ENCODE data around the gene MED27. TPM values are rescaled to one million over a fixed set of nuclear protein-coding genes. Genes with fewer than 3 reads are reported as not detected.

The MED27 gene
- total RNA-seq, 4 donors from 2014 or later, result 8.2 to 18.9 (median 11.8) TPM

DNA sequence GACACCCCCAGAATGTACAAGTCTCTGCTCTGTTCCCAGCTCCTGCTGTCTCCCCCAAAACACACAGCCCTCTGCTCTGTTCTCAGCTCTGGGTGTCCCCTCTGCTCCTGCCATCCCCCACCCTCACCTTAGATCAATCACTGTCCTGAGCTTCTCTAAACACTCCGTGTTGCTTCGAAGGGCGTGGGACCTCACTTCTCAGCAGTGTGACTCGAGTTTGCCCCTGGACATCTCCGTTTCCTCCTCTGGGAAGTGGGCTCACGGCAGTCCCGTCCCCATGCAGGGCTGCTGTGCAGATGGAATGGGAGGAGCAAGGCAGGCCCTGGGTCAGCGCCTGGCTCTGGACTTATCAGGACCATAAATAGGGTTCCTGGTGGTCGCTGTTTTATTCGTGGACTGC, 241.8 kb downstream of the MED27 start:
- peaks cover 0 to 56% of the 10 kb centered on the region in 2 donors for H3K27me3 ChIP-seq

DNA sequence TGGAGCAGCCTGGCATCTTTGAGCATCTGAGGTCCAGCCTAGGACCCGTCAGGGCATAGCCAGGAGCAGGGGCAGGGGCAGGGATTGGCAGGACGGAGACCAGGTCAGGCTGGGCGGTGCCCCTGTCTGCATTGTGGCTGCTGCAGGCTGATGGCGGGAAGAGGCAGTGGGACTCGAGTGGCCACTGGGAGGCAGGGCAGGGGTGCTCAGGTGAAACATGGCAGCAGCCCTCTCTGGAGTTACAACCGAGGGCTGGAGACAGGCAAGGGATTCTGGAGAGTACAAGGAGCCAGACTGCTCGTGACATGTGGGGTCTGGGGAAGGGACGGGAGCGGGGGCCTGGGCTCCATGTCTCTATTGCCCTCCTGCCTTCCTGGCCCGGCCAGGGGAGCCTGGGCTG, 242.4 kb downstream of the MED27 start:
- no peaks in the 10 kb centered on the region for H3K4me1 ChIP-seq
- H3K9me3 ChIP-seq, result peaks cover 0 to 25% (median 4%) of the 10 kb centered on the region in 4 donors
- H3K36me3 ChIP-seq, result no peaks in the 10 kb centered on the region
- peaks cover 0 to 56% of the 10 kb centered on the region in 2 donors for H3K27me3 ChIP-seq
- no peak overlapping the region for H3K4me3 ChIP-seq
- H3K27ac ChIP-seq, result no peak overlapping the region
- no peak for TF ChIP-seq EP300 (IDR thresholded peaks at IDR 0.05)
- TF ChIP-seq, protein P1, sequence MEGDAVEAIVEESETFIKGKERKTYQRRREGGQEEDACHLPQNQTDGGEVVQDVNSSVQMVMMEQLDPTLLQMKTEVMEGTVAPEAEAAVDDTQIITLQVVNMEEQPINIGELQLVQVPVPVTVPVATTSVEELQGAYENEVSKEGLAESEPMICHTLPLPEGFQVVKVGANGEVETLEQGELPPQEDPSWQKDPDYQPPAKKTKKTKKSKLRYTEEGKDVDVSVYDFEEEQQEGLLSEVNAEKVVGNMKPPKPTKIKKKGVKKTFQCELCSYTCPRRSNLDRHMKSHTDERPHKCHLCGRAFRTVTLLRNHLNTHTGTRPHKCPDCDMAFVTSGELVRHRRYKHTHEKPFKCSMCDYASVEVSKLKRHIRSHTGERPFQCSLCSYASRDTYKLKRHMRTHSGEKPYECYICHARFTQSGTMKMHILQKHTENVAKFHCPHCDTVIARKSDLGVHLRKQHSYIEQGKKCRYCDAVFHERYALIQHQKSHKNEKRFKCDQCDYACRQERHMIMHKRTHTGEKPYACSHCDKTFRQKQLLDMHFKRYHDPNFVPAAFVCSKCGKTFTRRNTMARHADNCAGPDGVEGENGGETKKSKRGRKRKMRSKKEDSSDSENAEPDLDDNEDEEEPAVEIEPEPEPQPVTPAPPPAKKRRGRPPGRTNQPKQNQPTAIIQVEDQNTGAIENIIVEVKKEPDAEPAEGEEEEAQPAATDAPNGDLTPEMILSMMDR (IDR thresholded peaks at IDR 0.05), result no peak
- no peak for TF ChIP-seq POLR2A (IDR thresholded peaks at IDR 0.05)
- 62 to 71% methylated on average over 6 to 10 of the region's 10 CpGs for WGBS, 2 donors
- no peak for DNase-seq (ENCODE audit: low spot score in 2 of 2)

More for the DNA sequence above, 241.8 kb downstream of the MED27 start:
- no peak overlapping the region for H3K4me3 ChIP-seq
- H3K4me1 ChIP-seq, result no peaks in the 10 kb centered on the region
- peaks cover 0 to 23% (median 4%) of the 10 kb centered on the region in 4 donors for H3K9me3 ChIP-seq
- H3K36me3 ChIP-seq, result no peaks in the 10 kb centered on the region
- TF ChIP-seq POLR2A (IDR thresholded peaks at IDR 0.05) (no peak), EP300 (IDR thresholded peaks at IDR 0.05) (no peak)
- TF ChIP-seq, protein P1 (IDR thresholded peaks at IDR 0.05), result no peak
- DNase-seq (ENCODE audit: low spot score in 2 of 2), result no peak
- WGBS, 2 donors, result 43 to 44% methylated on average over 8 to 10 of the region's 10 CpGs
- no peak overlapping the region for H3K27ac ChIP-seq

DNA sequence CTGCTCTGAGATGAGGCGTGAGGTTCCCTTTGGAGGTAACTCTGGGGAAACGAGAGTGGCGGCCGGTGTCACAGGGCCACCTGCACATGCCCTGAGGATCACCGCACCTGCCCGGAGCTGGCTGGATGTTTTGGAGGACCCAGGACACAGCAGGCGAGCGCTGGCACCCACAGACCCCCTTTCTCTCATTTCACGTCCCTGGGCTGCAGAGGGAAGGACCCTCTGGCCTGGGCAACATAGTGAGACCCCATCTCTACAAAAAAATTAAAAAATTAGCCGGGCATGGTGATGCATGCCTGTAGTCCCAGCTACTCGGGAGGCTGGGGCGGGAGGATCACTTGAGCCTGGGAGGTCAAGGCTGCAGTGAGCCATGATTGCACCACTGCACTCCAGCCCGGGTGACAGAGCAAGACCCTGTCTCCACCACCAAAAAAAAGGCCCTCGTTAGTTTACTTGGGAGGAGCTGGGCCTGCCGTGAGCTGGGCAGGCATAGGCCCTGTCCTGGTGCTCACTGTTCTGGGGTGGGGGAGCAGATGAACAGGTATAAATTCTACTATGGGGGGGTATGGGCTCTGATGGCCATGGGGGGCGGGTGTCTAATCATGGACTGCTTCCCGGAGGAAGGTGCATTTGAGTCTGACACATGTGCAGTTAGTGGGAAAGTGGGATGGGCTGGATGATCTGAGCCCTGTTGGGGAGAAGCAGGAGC, 242.9 kb downstream of the MED27 start:
- TF ChIP-seq POLR2A (IDR thresholded peaks at IDR 0.05) (no peak), EP300 (IDR thresholded peaks at IDR 0.05) (no peak)
- TF ChIP-seq, protein P1 (IDR thresholded peaks at IDR 0.05), result no peak
- H3K27me3 ChIP-seq, result peaks cover 0 to 56% of the 10 kb centered on the region in 2 donors
- DNase-seq (ENCODE audit: low spot score in 2 of 2), result no peak
- no peaks in the 10 kb centered on the region for H3K36me3 ChIP-seq
- no peaks in the 10 kb centered on the region for H3K4me1 ChIP-seq
- WGBS, 2 donors, result 93 to 95% methylated on average over 16 to 17 of the region's 17 CpGs
- H3K9me3 ChIP-seq, result peaks cover 0 to 25% (median 4%) of the 10 kb centered on the region in 4 donors
- no peak overlapping the region for H3K27ac ChIP-seq
- no peak overlapping the region for H3K4me3 ChIP-seq

DNA sequence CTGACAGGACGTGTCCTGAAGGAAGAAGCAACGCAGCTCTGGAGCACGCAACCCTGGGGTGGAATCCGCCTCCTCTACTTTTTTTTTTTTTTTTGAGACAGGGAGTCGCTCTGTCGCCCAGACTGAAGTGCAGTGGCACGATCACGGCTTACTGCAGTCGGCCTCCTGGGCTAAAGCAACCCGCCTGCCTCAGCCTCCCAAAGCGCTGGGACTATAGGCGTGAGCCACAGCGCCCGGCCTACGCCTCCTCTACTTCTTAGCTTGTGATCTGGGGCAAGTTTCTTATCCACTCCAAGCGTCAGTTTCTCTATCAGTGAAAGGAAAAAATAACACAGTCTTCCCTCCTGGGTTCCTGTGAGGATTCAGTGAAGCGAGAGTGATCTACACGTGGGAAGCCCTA, 243.6 kb downstream of the MED27 start:
- WGBS, 2 donors, result 71 to 74% methylated on average over 18 of the region's 18 CpGs
- no peak overlapping the region for H3K4me3 ChIP-seq
- DNase-seq (ENCODE audit: low spot score in 2 of 2), result no peak
- no peaks in the 10 kb centered on the region for H3K4me1 ChIP-seq
- H3K27me3 ChIP-seq, result peaks cover 0 to 56% of the 10 kb centered on the region in 2 donors
- peaks cover 0 to 32% (median 4%) of the 10 kb centered on the region in 4 donors for H3K9me3 ChIP-seq
- H3K27ac ChIP-seq, result no peak overlapping the region
- no peaks in the 10 kb centered on the region for H3K36me3 ChIP-seq
- TF ChIP-seq POLR2A (IDR thresholded peaks at IDR 0.05) (no peak), EP300 (IDR thresholded peaks at IDR 0.05) (no peak)
- TF ChIP-seq, protein P1 (IDR thresholded peaks at IDR 0.05), result no peak

DNA sequence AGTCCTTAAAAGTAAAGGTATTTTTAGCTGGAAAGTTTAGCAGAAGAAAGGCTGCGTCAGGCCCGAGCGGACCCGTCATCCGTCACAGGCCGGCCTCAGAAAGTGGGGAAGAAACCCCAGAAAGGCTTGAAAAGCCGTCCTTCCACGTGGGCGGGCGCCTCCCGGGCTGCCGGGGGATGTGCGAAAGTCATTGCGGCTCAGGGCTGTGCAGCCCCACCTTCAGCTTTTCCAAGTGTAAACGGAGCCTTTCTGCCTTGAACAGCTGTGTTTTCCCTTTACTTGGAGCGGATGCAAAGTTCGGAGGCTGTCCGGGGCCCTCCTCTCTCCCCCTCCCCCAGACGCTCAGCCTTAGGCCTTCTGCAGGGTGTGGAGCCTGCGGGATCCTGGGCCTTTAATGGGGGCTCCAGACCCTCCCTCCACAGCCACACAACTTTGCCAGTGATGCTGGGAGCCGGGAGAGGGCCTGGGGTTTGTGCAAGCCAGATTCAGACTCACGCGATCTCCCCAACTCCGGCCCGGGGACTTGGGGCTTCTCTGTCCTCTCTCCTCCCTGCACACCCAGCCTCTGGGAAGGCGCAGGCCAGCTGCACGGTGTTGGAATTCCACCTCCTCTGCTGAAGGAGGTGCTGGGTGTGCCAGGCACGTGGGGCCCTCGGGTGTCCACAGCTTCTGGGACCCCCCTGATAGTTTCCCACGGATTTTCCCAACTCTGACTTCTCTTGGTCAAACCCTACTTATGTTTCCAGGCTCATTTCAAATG, 244.3 kb downstream of the MED27 start:
- Histone ChIP-seq H3K27me3 (peaks cover 0 to 50% of the 10 kb centered on the region in 2 donors), H3K9me3 (peaks cover 0 to 32% (median 4%) of the 10 kb centered on the region in 4 donors), H3K27ac (no peak overlapping the region), H3K4me1 (no peaks in the 10 kb centered on the region), H3K36me3 (no peaks in the 10 kb centered on the region), H3K4me3 (no peak overlapping the region)
- 32 to 40% methylated on average over 27 of the region's 30 CpGs for WGBS, 2 donors
- TF ChIP-seq EP300 (IDR thresholded peaks at IDR 0.05) (no peak), POLR2A (IDR thresholded peaks at IDR 0.05) (no peak)
- TF ChIP-seq, protein P1 (IDR thresholded peaks at IDR 0.05), result no peak
- DNase-seq (ENCODE audit: low spot score in 2 of 2), result no peak
